Breast epithelium (tissue), 3 donors: Measurements from ENCODE around the gene ELMO2.

Experiments used
- CTCF ChIP-seq, 3 donors: fragments of 450-650 bp; IDR thresholded peaks; one replicate each; pipeline ENCODE4 v1.5.1; 2016 to 2017; ENCODE audit warnings: antibody characterized with exemption in 3 of 3, mild to moderate bottlenecking in 3 of 3, moderate library complexity in 3 of 3
- POLR2A ChIP-seq: fragments of 450-650 bp; IDR thresholded peaks from one replicate; pipeline ENCODE4 v1.6.1; 2016; ENCODE audit warnings: antibody characterized with exemption, mild to moderate bottlenecking, moderate library complexity
- POLR2AphosphoS5 ChIP-seq, 3 donors: sonication (generic); formaldehyde crosslinking; IDR thresholded peaks; one replicate each; pipeline ENCODE4 v1.6.1; 2017; ENCODE audit warnings: antibody characterized with exemption in 3 of 3

- TF ChIP-seq CTCF (IDR thresholded peaks at IDR 0.05) (no peak), POLR2A (no peak), POLR2AphosphoS5 (IDR thresholded peaks at IDR 0.05) (no peak)
Measured at GRCh38 chr20:46352370-46352938, 54.0 kb downstream of the ELMO2 start.
